Esophagus squamous epithelium (tissue), 4 donors: ENCODE data around the gene OR51I2.

Source experiments
- CTCF ChIP-seq, 6 experiments: fragments of 450-650 bp in 4 of 6; fragments of 200-600 bp in 2 of 6; sonication (generic) in 2 of 6; IDR thresholded peaks; one replicate each; pipeline ENCODE4 v1.5.1; 2016 to 2019; ENCODE audit warnings: antibody characterized with exemption in 6 of 6, mild to moderate bottlenecking in 4 of 6, moderate library complexity in 4 of 6
- POLR2A ChIP-seq, 4 donors: fragments of 450-650 bp; IDR thresholded peaks; one replicate each; pipeline ENCODE4 v1.6.1; 2017; ENCODE audit warnings: antibody characterized with exemption in 4 of 4, mild to moderate bottlenecking in 4 of 4, moderate library complexity in 3 of 4

- TF ChIP-seq CTCF (IDR thresholded peaks at IDR 0.05), result no peak
- no peak for TF ChIP-seq POLR2A (IDR thresholded peaks at IDR 0.05)
Measured at GRCh38 chr11:5423131-5423530, 26.0 kb upstream of the OR51I2 start.
